Kidney (tissue), 14 donors: Measurements from ENCODE around the gene GHRH. TPM values are rescaled to one million over a fixed set of nuclear protein-coding genes. Genes with fewer than 3 reads are reported as not detected.

ENCODE experiments used
- DNase-seq, 5 donors: peaks; one replicate each; pipeline ENCODE4 v3.0.0-alpha.2; 2013 to 2020
- FAIRE-seq: peaks from 2 replicates; lab custom pipeline; 2012; peaks lifted over from hg19 to GRCh38; lab: Jason Lieb, UNC
- H3K27ac ChIP-seq, 2 donors: one replicate each; pipeline ENCODE4 v1.7.0; 2013; ENCODE audit warnings: low read depth in 2 of 2, low read length in 2 of 2, inconsistent platforms in 1 of 2
- H3K27me3 ChIP-seq: one replicate; pipeline ENCODE4 v1.7.1; 2013; ENCODE audit warnings: low read length, inconsistent platforms; ENCODE audit not compliant: control insufficient read depth, insufficient read depth
- H3K36me3 ChIP-seq, 3 donors: one replicate each; pipeline versions ENCODE4 v1.7.0 to v1.7.1; 2013; ENCODE audit warnings: low read length in 3 of 3, control low read depth in 1 of 3, inconsistent platforms in 1 of 3; ENCODE audit not compliant: insufficient read depth in 3 of 3, control insufficient read depth in 2 of 3
- H3K4me1 ChIP-seq, 3 donors: one replicate each; pipeline versions ENCODE4 v1.7.0 to v1.7.1; 2013; ENCODE audit warnings: low read length in 3 of 3, inconsistent platforms in 1 of 3, low read depth in 1 of 3; ENCODE audit not compliant: control insufficient read depth in 2 of 3, insufficient read depth in 2 of 3
- H3K4me3 ChIP-seq, 3 donors: one replicate each; pipeline versions ENCODE4 v1.7.0 to v1.8.1; 2013; ENCODE audit warnings: low read length in 3 of 3, control low read depth in 1 of 3, inconsistent platforms in 1 of 3
- H3K9ac ChIP-seq, 3 donors: one replicate each; pipeline versions ENCODE4 v1.7.0 to v1.7.1; 2013; ENCODE audit warnings: low read length in 3 of 3, control low read depth in 1 of 3, inconsistent platforms in 1 of 3
- H3K9me3 ChIP-seq, 3 donors: one replicate each; pipeline versions ENCODE4 v1.7.0 to v1.7.1; 2013; ENCODE audit warnings: low read length in 3 of 3, control low read depth in 1 of 3, inconsistent platforms in 1 of 3; ENCODE audit not compliant: control insufficient read depth in 2 of 3, insufficient read depth in 1 of 3
- intact Hi-C: fragments of 100-400 bp; cut with DNase I; formaldehyde crosslinking; loops from one replicate; pipeline ENCODE4 v1.11.1; 2022
- polyA plus RNA-seq: library from polyadenylated mRNA; stranded (reverse); fragments of 350-450 nt; fragmentation: Illumina TruSeq; extraction: RNeasy Lipid Tissue Mini Kit (QIAGEN cat#74804); gene quantifications from one replicate; pipeline ENCODE4 v1.2.3, GENCODE V29; 2014; ENCODE audit warnings: low read depth, low replicate concordance; ENCODE audit not compliant: insufficient read depth
- total RNA-seq: library from RNA; stranded (reverse); fragmentation: NEBNext Ultra II Directional; extraction: Animal tissue kit (Norgen Biotek cat#: 25700); gene quantifications from one replicate; pipeline ENCODE4 v1.2.1, GENCODE V29; 2021
- TF ChIP-seq, protein P1 (sequence below): IDR thresholded peaks from 3 replicates; pipeline ENCODE4 v1.5.1; 2012; ENCODE audit warnings: mild to moderate bottlenecking, moderate library complexity, borderline replicate concordance; ENCODE audit not compliant: insufficient read depth; ENCODE audit errors: extremely low read depth
- donor health status: control.
- donor health status: control.
- donor health status: control.
- donor health status: control.
- donor health status: control.
- donor health status: DM: yes; HTN: yes; CAD: no.
- donor health status: Normal renal cell carcinoma (clear cell type).

GHRH gene
- total and polyA plus RNA-seq, 2 donors from 2014 or later: not detected

- Histone ChIP-seq H3K4me3 (no peak overlapping the region), H3K9ac (no peak overlapping the region), H3K4me1 (peaks cover 0 to 10% (median 0%) of the 10 kb centered on the region in 3 donors), H3K27me3 (no peaks in the 10 kb centered on the region), H3K27ac (no peak overlapping the region), H3K9me3 (no peaks in the 10 kb centered on the region), H3K36me3 (peaks cover 0 to 26% (median 19%) of the 10 kb centered on the region in 3 donors)
- no peak for DNase-seq
- FAIRE-seq: no peak
- TF ChIP-seq, protein P1, sequence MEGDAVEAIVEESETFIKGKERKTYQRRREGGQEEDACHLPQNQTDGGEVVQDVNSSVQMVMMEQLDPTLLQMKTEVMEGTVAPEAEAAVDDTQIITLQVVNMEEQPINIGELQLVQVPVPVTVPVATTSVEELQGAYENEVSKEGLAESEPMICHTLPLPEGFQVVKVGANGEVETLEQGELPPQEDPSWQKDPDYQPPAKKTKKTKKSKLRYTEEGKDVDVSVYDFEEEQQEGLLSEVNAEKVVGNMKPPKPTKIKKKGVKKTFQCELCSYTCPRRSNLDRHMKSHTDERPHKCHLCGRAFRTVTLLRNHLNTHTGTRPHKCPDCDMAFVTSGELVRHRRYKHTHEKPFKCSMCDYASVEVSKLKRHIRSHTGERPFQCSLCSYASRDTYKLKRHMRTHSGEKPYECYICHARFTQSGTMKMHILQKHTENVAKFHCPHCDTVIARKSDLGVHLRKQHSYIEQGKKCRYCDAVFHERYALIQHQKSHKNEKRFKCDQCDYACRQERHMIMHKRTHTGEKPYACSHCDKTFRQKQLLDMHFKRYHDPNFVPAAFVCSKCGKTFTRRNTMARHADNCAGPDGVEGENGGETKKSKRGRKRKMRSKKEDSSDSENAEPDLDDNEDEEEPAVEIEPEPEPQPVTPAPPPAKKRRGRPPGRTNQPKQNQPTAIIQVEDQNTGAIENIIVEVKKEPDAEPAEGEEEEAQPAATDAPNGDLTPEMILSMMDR: no peak
- intact Hi-C loops: no loop called here
Measured at GRCh38 chr20:37305079-37305478, 43.5 kb upstream of the GHRH start.

DNA sequence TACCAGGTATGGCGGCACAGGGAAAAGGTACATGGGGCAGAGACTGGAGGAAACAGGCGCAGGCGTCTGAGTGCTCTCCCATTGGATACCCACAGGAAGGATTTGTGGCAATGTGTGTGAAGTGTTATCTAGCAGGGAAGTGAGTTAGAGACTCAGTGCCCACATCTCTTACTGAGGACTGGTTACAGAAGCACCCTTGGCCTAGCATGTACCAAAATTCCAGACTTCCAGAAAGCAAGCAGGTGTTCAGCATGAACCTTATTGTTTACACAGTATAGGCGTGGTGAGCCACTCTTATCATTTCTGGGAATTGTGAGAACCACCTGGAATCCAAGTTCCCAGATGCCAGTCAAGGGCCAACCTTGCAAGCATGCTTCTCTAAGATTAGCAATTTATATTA is 42.0 kb upstream of the GHRH start:
- no peak overlapping the region for H3K27ac ChIP-seq

DNA sequence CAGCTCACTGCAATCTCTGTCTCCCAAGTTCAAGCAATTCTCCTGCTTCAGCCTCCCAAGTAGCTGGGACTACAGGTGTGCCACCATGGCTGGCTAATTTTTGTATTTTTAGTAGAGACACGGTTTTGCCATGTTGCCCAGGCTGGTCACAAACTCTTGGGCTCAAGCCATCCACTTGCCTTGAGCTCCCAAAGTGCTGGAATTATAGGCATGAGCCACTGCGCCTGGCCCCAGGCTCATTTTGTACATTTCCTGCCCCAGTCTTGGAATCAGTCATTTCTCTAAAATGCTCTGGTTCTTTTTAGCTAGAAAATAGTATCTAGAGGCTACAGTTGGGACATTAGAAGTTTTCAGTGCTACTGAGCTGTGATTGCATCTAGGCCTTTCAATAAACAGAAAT is 41.4 kb upstream of the GHRH start:
- Histone ChIP-seq H3K4me1 (peaks cover 0 to 3% (median 0%) of the 10 kb centered on the region in 3 donors), H3K36me3 (peaks cover 0 to 19% (median 12%) of the 10 kb centered on the region in 3 donors), H3K9ac (no peak overlapping the region), H3K27me3 (no peaks in the 10 kb centered on the region), H3K9me3 (no peaks in the 10 kb centered on the region), H3K4me3 (no peak overlapping the region), H3K27ac (no peak overlapping the region)
- TF ChIP-seq, protein P1: no peak
- DNase-seq (no peak), FAIRE-seq (no peak)
- intact Hi-C loops: no loop called here

More for the DNA sequence above, 42.0 kb upstream of the GHRH start:
- Histone ChIP-seq H3K9ac (no peak overlapping the region), H3K9me3 (no peaks in the 10 kb centered on the region), H3K27me3 (no peaks in the 10 kb centered on the region), H3K36me3 (peaks cover 0 to 23% (median 18%) of the 10 kb centered on the region in 3 donors), H3K4me3 (no peak overlapping the region), H3K4me1 (peaks cover 0 to 10% (median 0%) of the 10 kb centered on the region in 3 donors)
- TF ChIP-seq, protein P1: no peak
- FAIRE-seq: no peak
- intact Hi-C loops: no loop called here
- no peak for DNase-seq

GRCh38 chr20:37301558-37301957 is 39.9 kb upstream of the GHRH start:
- Histone ChIP-seq H3K4me1 (peaks cover 0 to 2% (median 0%) of the 10 kb centered on the region in 3 donors), H3K36me3 (peaks cover 0 to 19% (median 12%) of the 10 kb centered on the region in 3 donors), H3K9me3 (no peaks in the 10 kb centered on the region), H3K9ac (no peak overlapping the region), H3K27me3 (no peaks in the 10 kb centered on the region), H3K4me3 (no peak overlapping the region), H3K27ac (no peak overlapping the region)
- DNase-seq (no peak), FAIRE-seq (no peak)
- TF ChIP-seq, protein P1: no peak
- intact Hi-C loops: no loop called here
